ENCODE measurements around the gene C9. TPM values are rescaled to one million over a fixed set of nuclear protein-coding genes. Genes with fewer than 3 reads are reported as not detected.

Gene C9
- total and polyA plus RNA-seq, 2 of the 4 experiments (the other 2 are of a cell fraction): not detected

DNA sequence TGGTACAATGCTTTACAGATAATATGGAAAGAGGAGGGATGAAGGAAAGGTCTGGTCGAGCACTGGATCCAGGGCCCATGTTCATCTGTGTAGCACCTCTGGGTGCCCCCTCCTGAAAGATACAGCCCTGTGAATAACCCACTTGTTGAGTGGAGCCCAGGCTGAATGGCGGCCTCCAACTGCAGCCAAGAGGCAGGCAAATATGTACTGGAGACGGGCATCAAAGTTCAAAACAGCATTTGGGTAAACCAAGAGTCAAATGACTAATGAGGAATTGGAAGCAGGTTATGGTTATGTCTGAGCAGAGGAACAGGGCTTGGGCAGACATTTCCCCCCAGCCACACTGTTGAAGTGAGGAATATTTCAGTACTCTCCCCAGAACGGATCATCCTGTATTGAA lies 1.1 kb downstream of the C9 start:
- TF ChIP-seq BHLHE40 (IDR thresholded peaks at IDR 0.05; ENCODE audit: low read depth, low read length) (no peak), FOS (IDR thresholded peaks at IDR 0.05; ENCODE audit: low read depth, low read length) (no peak), RFX5 (IDR thresholded peaks at IDR 0.05; ENCODE audit: low read depth, low read length) (no peak), CEBPB (IDR thresholded peaks at IDR 0.05; ENCODE audit: low read depth, low read length) (no peak), MAZ (IDR thresholded peaks at IDR 0.05; ENCODE audit: borderline replicate concordance, low read depth, low read length) (no peak)
- TF ChIP-seq, protein P1, sequence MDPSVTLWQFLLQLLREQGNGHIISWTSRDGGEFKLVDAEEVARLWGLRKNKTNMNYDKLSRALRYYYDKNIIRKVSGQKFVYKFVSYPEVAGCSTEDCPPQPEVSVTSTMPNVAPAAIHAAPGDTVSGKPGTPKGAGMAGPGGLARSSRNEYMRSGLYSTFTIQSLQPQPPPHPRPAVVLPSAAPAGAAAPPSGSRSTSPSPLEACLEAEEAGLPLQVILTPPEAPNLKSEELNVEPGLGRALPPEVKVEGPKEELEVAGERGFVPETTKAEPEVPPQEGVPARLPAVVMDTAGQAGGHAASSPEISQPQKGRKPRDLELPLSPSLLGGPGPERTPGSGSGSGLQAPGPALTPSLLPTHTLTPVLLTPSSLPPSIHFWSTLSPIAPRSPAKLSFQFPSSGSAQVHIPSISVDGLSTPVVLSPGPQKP (IDR thresholded peaks at IDR 0.05; ENCODE audit: borderline replicate concordance, low read depth, low read length): no peak
- TF ChIP-seq, protein P2, sequence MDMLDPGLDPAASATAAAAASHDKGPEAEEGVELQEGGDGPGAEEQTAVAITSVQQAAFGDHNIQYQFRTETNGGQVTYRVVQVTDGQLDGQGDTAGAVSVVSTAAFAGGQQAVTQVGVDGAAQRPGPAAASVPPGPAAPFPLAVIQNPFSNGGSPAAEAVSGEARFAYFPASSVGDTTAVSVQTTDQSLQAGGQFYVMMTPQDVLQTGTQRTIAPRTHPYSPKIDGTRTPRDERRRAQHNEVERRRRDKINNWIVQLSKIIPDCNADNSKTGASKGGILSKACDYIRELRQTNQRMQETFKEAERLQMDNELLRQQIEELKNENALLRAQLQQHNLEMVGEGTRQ (IDR thresholded peaks at IDR 0.05; ENCODE audit: low read depth, low read length): no peak
- intact Hi-C loops (cut with micrococcal nuclease): no loop called here
- Histone ChIP-seq H3K79me1 (ENCODE audit: low read depth in 1 of 2, low read length in 2 of 2) (no peaks in the 10 kb centered on the region), H3K56ac (ENCODE audit: extremely low read depth, insufficient read depth, low read length) (no peak overlapping the region), H3K4me2 (ENCODE audit: low read depth, low read length) (no peak overlapping the region), H2AK9ac (replicated peaks; ENCODE audit: low read depth, low read length, poor library complexity) (no peak overlapping the region), H3K9ac (ENCODE audit: low read depth, low read length) (no peak overlapping the region), H2BK20ac (ENCODE audit: low read depth, low read length) (no peak overlapping the region), H2BK120ac (ENCODE audit: low read depth, low read length) (no peak overlapping the region), H3K9me1 (ENCODE audit: insufficient read depth, low read length) (no peaks in the 10 kb centered on the region), H2BK5ac (ENCODE audit: low read depth, low read length, poor library complexity, severe bottlenecking) (no peak overlapping the region), H3K4me1 (ENCODE audit: control insufficient read depth, insufficient read depth, low read length) (no peaks in the 10 kb centered on the region), H4K91ac (ENCODE audit: insufficient read depth, low read depth, low read length) (no peak overlapping the region), H2AFZ (replicated peaks; ENCODE audit: low read length, poor library complexity) (no peak overlapping the region), H3K23ac (ENCODE audit: low read depth, low read length) (no peak overlapping the region), H3K4me3 (ENCODE audit: insufficient read depth, low read depth, low read length) (no peak overlapping the region), H4K20me1 (ENCODE audit: insufficient read depth, low read length) (no peaks in the 10 kb centered on the region), H4K5ac (ENCODE audit: low read depth, low read length) (no peak overlapping the region), H2AK5ac (ENCODE audit: low read depth, low read length) (no peak overlapping the region), H3K4ac (ENCODE audit: low read depth, low read length) (no peak overlapping the region), H2BK15ac (ENCODE audit: low read depth, low read length) (no peak overlapping the region), H3K14ac (replicated peaks; ENCODE audit: low read depth, low read length) (no peak overlapping the region), H3K9me3 (ENCODE audit: control insufficient read depth, insufficient read depth, low read length) (no peaks in the 10 kb centered on the region), H3K27me3 (ENCODE audit: control insufficient read depth, insufficient read depth, low read length) (no peaks in the 10 kb centered on the region), H4K8ac (ENCODE audit: low read depth in 2 of 2, low read length in 2 of 2) (no peak overlapping the region), H3K27ac (ENCODE audit: insufficient read depth, low read length) (no peak overlapping the region), H3K18ac (ENCODE audit: low read depth, low read length) (no peak overlapping the region), H3K36me3 (ENCODE audit: control insufficient read depth, insufficient read depth, low read length) (no peaks in the 10 kb centered on the region)
- ATAC-seq (ENCODE audit: low read depth) (no peak; the same call in 1 of the 2 replicates), DNase-seq (no peak)
- CTCF ChIA-PET: interaction anchor here (0.6 kb wide), 1 partner anchor 46 kb away, joined by 6 read pairs; no protein-coding TSS in a partner anchor
- in situ Hi-C loops (cut with MboI; ENCODE audit: low sequenced_read_pairs): no loop called here
- BruUV-seq (replicated peaks): no TSS peak
- POLR2A ChIA-PET (ENCODE audit: unreplicated experiment): no interaction called here
- dilution Hi-C loops (cut with HindIII; ENCODE audit: low sequenced_read_pairs, unreplicated experiment): no loop called here
- WGBS, 2 experiments (ENCODE audit: extremely low coverage in 2 of 2, insufficient read length in 1 of 2): 86% methylated on average over 1 of the region's 4 CpGs; no CpG with 5 or more reads in 1 of the 2 experiments
